ENCODE data around the gene PPM1B. TPM values are rescaled to one million over a fixed set of nuclear protein-coding genes. Genes with fewer than 3 reads are reported as not detected.
"Not testable (repeated sequence)": the region's sequence is repeated elsewhere in the genome, so short reads cannot be mapped to it uniquely, and the experiment has no call there.

The PPM1B gene
- total RNA-seq, 4 donors from 2014 or later: 28.3 to 63.9 (median 37.9) TPM

GRCh38 chr2:44205169-44205568 is 36.5 kb downstream of the PPM1B start:
- 48% methylated on average over 1 of the region's 1 CpG for WGBS
- H3K4me3 ChIP-seq: no peak overlapping the region
- no peak overlapping the region for H3K27ac ChIP-seq
- no peaks in the 10 kb centered on the region for H3K9me3 ChIP-seq
- DNase-seq (ENCODE audit: low spot score in 2 of 2): no peak
- H3K4me1 ChIP-seq: peaks cover 5% of the 10 kb centered on the region
- H3K27me3 ChIP-seq: no peaks in the 10 kb centered on the region
- TF ChIP-seq POLR2AphosphoS5 (IDR thresholded peaks at IDR 0.05) (no peak), EP300 (IDR thresholded peaks at IDR 0.05) (no peak), POLR2A (IDR thresholded peaks at IDR 0.05) (no peak), CTCF (IDR thresholded peaks at IDR 0.05) (no peak)
- H3K36me3 ChIP-seq: peaks cover 9% of the 10 kb centered on the region

GRCh38 chr2:44207102-44207501 is 38.4 kb downstream of the PPM1B start:
- peaks cover 2% of the 10 kb centered on the region for H3K4me1 ChIP-seq
- TF ChIP-seq POLR2A (IDR thresholded peaks at IDR 0.05): no peak
- no peak for TF ChIP-seq POLR2AphosphoS5 (IDR thresholded peaks at IDR 0.05)
- TF ChIP-seq EP300 (IDR thresholded peaks at IDR 0.05): no peak
- no peak for TF ChIP-seq CTCF (IDR thresholded peaks at IDR 0.05)

GRCh38 chr2:44207648-44208047 is 39.0 kb downstream of the PPM1B start:
- peaks cover 30% of the 10 kb centered on the region for H3K36me3 ChIP-seq
- not testable (repeated sequence) for H3K4me1 ChIP-seq; H3K27ac ChIP-seq; DNase-seq (ENCODE audit: low spot score in 2 of 2); H3K27me3 ChIP-seq; H3K9me3 ChIP-seq; H3K4me3 ChIP-seq
- WGBS: 95% methylated on average over 8 of the region's 8 CpGs

More at GRCh38 chr2:44207102-44207501, 38.4 kb downstream of the PPM1B start:
- Histone ChIP-seq H3K27ac (no peak overlapping the region), H3K36me3 (peaks cover 25% of the 10 kb centered on the region), H3K9me3 (no peaks in the 10 kb centered on the region), H3K4me3 (no peak overlapping the region), H3K27me3 (no peaks in the 10 kb centered on the region)
- WGBS: 87% methylated on average over 2 of the region's 2 CpGs
- no peak for DNase-seq (ENCODE audit: low spot score in 2 of 2)

- Histone ChIP-seq H3K4me3 (no peak overlapping the region), H3K4me1 (no peaks in the 10 kb centered on the region), H3K27me3 (no peaks in the 10 kb centered on the region), H3K9me3 (no peaks in the 10 kb centered on the region), H3K27ac (no peak overlapping the region), H3K36me3 (peaks cover 33% of the 10 kb centered on the region)
- WGBS: 95% methylated on average over 2 of the region's 2 CpGs
- TF ChIP-seq EP300 (IDR thresholded peaks at IDR 0.05) (no peak), CTCF (IDR thresholded peaks at IDR 0.05) (no peak), POLR2A (IDR thresholded peaks at IDR 0.05) (no peak), POLR2AphosphoS5 (IDR thresholded peaks at IDR 0.05) (no peak)
- no peak for DNase-seq (ENCODE audit: low spot score in 2 of 2)
These were observed 41.7 kb downstream of the PPM1B start for GRCh38 chr2:44210362-44210761.

- H3K4me3 ChIP-seq: no peak overlapping the region
- no peaks in the 10 kb centered on the region for H3K9me3 ChIP-seq
- H3K36me3 ChIP-seq: peaks cover 33% of the 10 kb centered on the region
- no peaks in the 10 kb centered on the region for H3K27me3 ChIP-seq
- DNase-seq (ENCODE audit: low spot score in 2 of 2): no peak
- H3K4me1 ChIP-seq: no peaks in the 10 kb centered on the region
- H3K27ac ChIP-seq: no peak overlapping the region
- TF ChIP-seq POLR2AphosphoS5 (IDR thresholded peaks at IDR 0.05) (no peak), CTCF (IDR thresholded peaks at IDR 0.05) (no peak), POLR2A (IDR thresholded peaks at IDR 0.05) (no peak), EP300 (IDR thresholded peaks at IDR 0.05) (no peak)
These were observed 42.5 kb downstream of the PPM1B start for GRCh38 chr2:44211183-44211582.

GRCh38 chr2:44212302-44212701 is 43.6 kb downstream of the PPM1B start:
- no peaks in the 10 kb centered on the region for H3K9me3 ChIP-seq
- whole genome bisulfite sequencing: 90% methylated on average over 4 of the region's 4 CpGs
- TF ChIP-seq EP300 (IDR thresholded peaks at IDR 0.05) (no peak), POLR2AphosphoS5 (IDR thresholded peaks at IDR 0.05) (no peak), CTCF (IDR thresholded peaks at IDR 0.05) (no peak), POLR2A (IDR thresholded peaks at IDR 0.05) (no peak)

More at GRCh38 chr2:44212302-44212701, 43.6 kb downstream of the PPM1B start:
- H3K27ac ChIP-seq: no peak overlapping the region
- DNase-seq (ENCODE audit: low spot score in 2 of 2): no peak
- H3K4me3 ChIP-seq: no peak overlapping the region
- peaks cover 33% of the 10 kb centered on the region for H3K36me3 ChIP-seq
- H3K4me1 ChIP-seq: no peaks in the 10 kb centered on the region
- no peaks in the 10 kb centered on the region for H3K27me3 ChIP-seq
